OCI-LY3 (cell line): ENCODE measurements around the gene CCNI2.

Source experiments
- H2AFZ ChIP-seq: fragments of 200-600, 300-600 bp; shearing (Covaris generic); 2 replicates; pipeline ENCODE4 v1.6.0; 2014; ENCODE audit warnings: antibody characterized with exemption, low read depth, low read length
- H3K27ac ChIP-seq: fragments of 200-600, 300-600 bp; sonication (generic); 2 replicates; pipeline ENCODE4 v1.5.1; 2014; ENCODE audit warnings: mild to moderate bottlenecking, low read length, moderate library complexity, mixed read lengths
- H3K27me3 ChIP-seq: fragments of 200-600, 300-600 bp; sonication (generic); 2 replicates; pipeline ENCODE4 v1.6.1; 2014; ENCODE audit warnings: low read depth, low read length, mixed read lengths
- H3K36me3 ChIP-seq: fragments of 200-600, 300-600 bp; sonication (generic); replicated peaks from 2 replicates; pipeline ENCODE3; 2014; ENCODE audit warnings: low read depth, low read length, mixed read lengths
- H3K4me1 ChIP-seq: fragments of 300-600, 200-600 bp; sonication (generic); 2 replicates; pipeline ENCODE4 v1.6.1; 2014; ENCODE audit warnings: low read length, mixed read lengths
- H3K4me2 ChIP-seq: fragments of 200-600, 300-600 bp; sonication (generic); 2 replicates; pipeline ENCODE4 v1.6.1; 2014; ENCODE audit warnings: low read length, mixed read lengths
- H3K4me3 ChIP-seq: fragments of 300-600, 200-600 bp; sonication (generic); 2 replicates; pipeline ENCODE4 v1.5.1; 2014; ENCODE audit warnings: antibody characterized with exemption, mild to moderate bottlenecking, low read length, moderate library complexity
- H3K79me2 ChIP-seq: fragments of 300-600, 200-600 bp; shearing (Covaris generic); 2 replicates; pipeline ENCODE4 v1.6.1; 2014; ENCODE audit warnings: mild to moderate bottlenecking, low read length, mixed read lengths
- H3K9ac ChIP-seq: fragments of 300-600, 200-600 bp; shearing (Covaris generic); 2 replicates; pipeline ENCODE4 v1.6.0; 2014; ENCODE audit warnings: mild to moderate bottlenecking, low read length, moderate library complexity
- H3K9me3 ChIP-seq: fragments of 200-600, 300-600 bp; shearing (Covaris generic); 2 replicates; pipeline ENCODE4 v1.6.1; 2014; ENCODE audit warnings: low read length, mixed read lengths; ENCODE audit not compliant: insufficient read depth
- H4K20me1 ChIP-seq: fragments of 200-600, 300-600 bp; sonication (generic); 2 replicates; pipeline ENCODE4 v1.6.1; 2016; ENCODE audit warnings: low read length, mixed read lengths; ENCODE audit not compliant: insufficient read depth
- EZH2phosphoT487 ChIP-seq: fragments of 200-600 bp; shearing (Covaris generic); IDR thresholded peaks from 2 replicates; pipeline ENCODE4 v1.6.1; 2018; ENCODE audit warnings: antibody characterized with exemption, mixed run types, low read depth
- TF ChIP-seq, protein P1 (sequence below): fragments of 200-600, 300-600 bp; sonication (generic); IDR thresholded peaks from 2 replicates; pipeline ENCODE4 v1.5.1; 2014; ENCODE audit warnings: antibody characterized with exemption, low read length, low read depth

CCNI2 gene

DNA sequence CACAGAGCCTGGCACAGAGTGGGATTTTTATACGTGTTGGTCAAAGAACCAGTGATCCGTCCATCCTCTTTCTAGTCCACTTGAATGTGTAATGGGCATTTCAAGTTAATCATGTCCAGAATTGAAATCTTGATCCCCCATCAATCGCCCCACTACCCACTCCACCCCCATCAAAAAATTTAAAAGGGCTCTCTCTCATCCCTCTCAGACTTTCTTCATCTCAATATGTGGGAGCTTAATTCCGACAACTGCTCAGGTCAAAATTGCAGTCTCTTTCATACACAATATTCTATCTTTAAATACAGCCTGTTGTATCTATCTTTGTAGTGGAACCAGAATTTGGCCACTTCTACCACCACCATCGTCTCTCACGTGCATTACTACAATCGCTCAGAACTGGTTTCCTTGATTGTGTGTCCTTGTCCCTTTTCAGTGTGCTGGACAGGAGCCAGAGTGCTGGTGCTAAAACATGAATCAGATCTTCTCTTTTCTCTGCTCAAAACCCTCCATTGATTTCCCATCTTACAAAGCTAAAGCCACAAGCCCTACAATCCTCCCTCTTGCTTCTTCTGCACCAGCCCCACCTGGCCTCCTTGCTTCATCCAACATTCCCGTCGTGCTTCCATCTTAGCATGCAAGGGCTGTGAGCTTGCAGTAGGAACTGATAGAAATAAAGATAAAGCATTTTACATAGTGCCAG lies 9.1 kb upstream of the CCNI2 start:
- TF ChIP-seq, protein P1, sequence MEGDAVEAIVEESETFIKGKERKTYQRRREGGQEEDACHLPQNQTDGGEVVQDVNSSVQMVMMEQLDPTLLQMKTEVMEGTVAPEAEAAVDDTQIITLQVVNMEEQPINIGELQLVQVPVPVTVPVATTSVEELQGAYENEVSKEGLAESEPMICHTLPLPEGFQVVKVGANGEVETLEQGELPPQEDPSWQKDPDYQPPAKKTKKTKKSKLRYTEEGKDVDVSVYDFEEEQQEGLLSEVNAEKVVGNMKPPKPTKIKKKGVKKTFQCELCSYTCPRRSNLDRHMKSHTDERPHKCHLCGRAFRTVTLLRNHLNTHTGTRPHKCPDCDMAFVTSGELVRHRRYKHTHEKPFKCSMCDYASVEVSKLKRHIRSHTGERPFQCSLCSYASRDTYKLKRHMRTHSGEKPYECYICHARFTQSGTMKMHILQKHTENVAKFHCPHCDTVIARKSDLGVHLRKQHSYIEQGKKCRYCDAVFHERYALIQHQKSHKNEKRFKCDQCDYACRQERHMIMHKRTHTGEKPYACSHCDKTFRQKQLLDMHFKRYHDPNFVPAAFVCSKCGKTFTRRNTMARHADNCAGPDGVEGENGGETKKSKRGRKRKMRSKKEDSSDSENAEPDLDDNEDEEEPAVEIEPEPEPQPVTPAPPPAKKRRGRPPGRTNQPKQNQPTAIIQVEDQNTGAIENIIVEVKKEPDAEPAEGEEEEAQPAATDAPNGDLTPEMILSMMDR, result no peak
- no peak for TF ChIP-seq EZH2phosphoT487

DNA sequence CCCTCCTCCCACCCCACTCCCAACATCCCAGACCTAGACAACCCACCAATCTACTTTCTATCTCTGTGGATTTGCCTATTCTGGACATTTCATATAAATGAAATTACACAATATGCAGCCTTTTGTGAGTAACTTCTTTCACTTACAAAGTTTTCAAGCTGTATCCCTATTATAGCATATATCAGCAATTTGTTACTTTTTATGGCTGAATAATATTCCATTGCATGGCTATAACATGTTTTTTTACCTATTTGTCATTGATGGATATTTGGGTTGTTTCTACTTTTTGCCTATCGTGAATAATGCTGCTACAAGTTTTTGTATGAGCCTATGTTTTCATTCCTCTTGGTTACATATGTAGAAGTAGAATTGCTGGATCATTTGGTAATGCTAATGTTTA lies 8.0 kb upstream of the CCNI2 start:
- H2AFZ ChIP-seq, result no peak overlapping the region
- H3K27me3 ChIP-seq, result 0 out of 2 replicates have a peak, but pooled peaks cover 4% of the 10 kb centered on the region
- H3K9ac ChIP-seq, result no peak overlapping the region
- no peak for TF ChIP-seq EZH2phosphoT487
- TF ChIP-seq, protein P1, result no peak
- H3K36me3 ChIP-seq, result no peaks in the 10 kb centered on the region
- H3K4me2 ChIP-seq, result no peak overlapping the region
- H3K4me3 ChIP-seq, result no peak overlapping the region
- no peaks in the 10 kb centered on the region for H4K20me1 ChIP-seq
- H3K27ac ChIP-seq, result no peak overlapping the region
- no peaks in the 10 kb centered on the region for H3K9me3 ChIP-seq
- H3K79me2 ChIP-seq, result no peaks in the 10 kb centered on the region
- peaks cover 11% of the 10 kb centered on the region for H3K4me1 ChIP-seq

More for the DNA sequence above, 9.1 kb upstream of the CCNI2 start:
- H3K4me3 ChIP-seq, result peak overlapping the region; percentile 93
- no peaks in the 10 kb centered on the region for H4K20me1 ChIP-seq
- no peaks in the 10 kb centered on the region for H3K9me3 ChIP-seq
- peaks cover 11% of the 10 kb centered on the region for H3K4me1 ChIP-seq
- no peaks in the 10 kb centered on the region for H3K36me3 ChIP-seq
- no peak overlapping the region for H3K27ac ChIP-seq
- peak overlapping the region; percentile 76 for H3K4me2 ChIP-seq
- H3K9ac ChIP-seq, result peak overlapping the region; percentile 58; the same call in 1 of the 2 replicates
- peak overlapping the region; percentile 95 for H2AFZ ChIP-seq
- 0 out of 2 replicates have a peak, but pooled peaks cover 4% of the 10 kb centered on the region for H3K27me3 ChIP-seq
- H3K79me2 ChIP-seq, result no peaks in the 10 kb centered on the region

DNA sequence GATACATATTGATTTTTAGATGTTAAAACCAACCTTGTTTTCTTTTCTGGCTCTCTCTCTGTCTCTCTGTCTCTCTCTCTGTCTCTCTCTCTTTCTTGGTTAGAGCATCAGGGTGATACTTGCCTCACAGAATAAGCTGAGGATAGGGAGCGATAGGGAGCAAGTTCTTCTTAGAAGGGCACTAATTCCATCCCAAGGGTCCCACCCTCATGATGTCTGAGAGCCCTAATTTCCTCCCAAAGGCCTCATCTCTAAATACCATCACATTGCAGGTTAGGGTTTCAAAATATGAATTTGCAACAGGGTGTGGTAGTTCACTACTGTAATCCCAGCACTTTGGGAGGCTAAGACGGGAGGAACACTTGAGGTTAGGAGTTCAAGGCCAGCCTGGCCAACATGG lies 5.1 kb upstream of the CCNI2 start:
- H3K36me3 ChIP-seq, result no peaks in the 10 kb centered on the region
- no peak overlapping the region for H2AFZ ChIP-seq
- no peak overlapping the region for H3K4me3 ChIP-seq
- H3K27me3 ChIP-seq, result peaks cover 12% of the 10 kb centered on the region
- H3K9ac ChIP-seq, result no peak overlapping the region
- no peaks in the 10 kb centered on the region for H4K20me1 ChIP-seq
- no peak overlapping the region for H3K4me2 ChIP-seq
- H3K27ac ChIP-seq, result no peak overlapping the region
- H3K9me3 ChIP-seq, result no peaks in the 10 kb centered on the region
- TF ChIP-seq EZH2phosphoT487, result no peak
- TF ChIP-seq, protein P1, result no peak
- 0 out of 2 replicates have a peak, but pooled peaks cover 5% of the 10 kb centered on the region for H3K4me1 ChIP-seq
- no peaks in the 10 kb centered on the region for H3K79me2 ChIP-seq

DNA sequence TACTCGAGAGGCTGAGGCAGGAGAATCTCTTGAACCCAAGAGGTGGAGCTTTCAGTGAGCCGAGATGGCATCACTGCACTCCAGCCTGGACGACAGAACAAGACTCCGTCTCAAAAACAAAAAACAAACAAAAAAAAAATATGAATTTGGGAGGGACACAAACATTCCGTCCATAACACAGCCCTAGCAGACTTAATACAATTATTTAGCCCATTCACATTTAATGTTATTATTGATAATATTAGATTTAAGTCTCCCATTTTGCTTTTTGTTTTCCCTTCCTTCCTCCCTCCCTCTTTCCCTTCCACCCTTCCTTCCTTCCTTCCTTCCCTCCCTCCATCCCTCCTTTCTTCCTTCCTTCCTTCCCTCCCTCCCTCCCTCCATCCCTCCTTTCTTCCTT lies 4.6 kb upstream of the CCNI2 start:
- Histone ChIP-seq H2AFZ (no peak overlapping the region), H3K79me2 (no peaks in the 10 kb centered on the region), H4K20me1 (no peaks in the 10 kb centered on the region), H3K4me1 (0 out of 2 replicates have a peak, but pooled peaks cover 5% of the 10 kb centered on the region), H3K27ac (no peak overlapping the region), H3K9me3 (no peaks in the 10 kb centered on the region), H3K36me3 (no peaks in the 10 kb centered on the region), H3K4me2 (no peak overlapping the region), H3K4me3 (no peak overlapping the region), H3K9ac (no peak overlapping the region), H3K27me3 (peaks cover 12% of the 10 kb centered on the region)
- no peak for TF ChIP-seq EZH2phosphoT487
- TF ChIP-seq, protein P1, result no peak
